BJ (cell line): ENCODE results near the gene DNAJC8. TPM values are rescaled to one million over a fixed set of nuclear protein-coding genes. Genes with fewer than 3 reads are reported as not detected.

Experiments
- CTCF ChIA-PET: fragments of 350-600 bp; formaldehyde crosslinking; extraction: SDS; loops from one replicate; lab custom pipeline; 2021; ENCODE audit warnings: antibody characterized with exemption, inconsistent platforms; lab: Yijun Ruan, JAX
- POLR2A ChIA-PET: fragments of 300-600 bp; sonication (Branson Sonifier 250); formaldehyde crosslinking; extraction: SDS; loops from one replicate; lab custom pipeline; 2021; ENCODE audit warnings: antibody characterized with exemption; lab: Charles Lee
- DNase-seq: peaks from one replicate; pipeline ENCODE4 v3.0.0-alpha.2; 2011; ENCODE audit warnings: low read depth
- H3K27me3 ChIP-seq: 2 replicates; pipeline ENCODE4 v1.6.0; 2011; ENCODE audit warnings: low read length; ENCODE audit not compliant: control insufficient read depth, insufficient read depth
- H3K36me3 ChIP-seq: 2 replicates; pipeline ENCODE4 v1.5.1; 2011; ENCODE audit warnings: low read length; ENCODE audit not compliant: control insufficient read depth, insufficient read depth
- H3K4me3 ChIP-seq: 2 replicates; pipeline ENCODE4 v1.5.1; 2011; ENCODE audit warnings: low read depth, mild to moderate bottlenecking, control low read depth, low read length
- polyA plus RNA-seq: library from polyadenylated mRNA; depleted of rRNA; stranded (reverse); fragments of >200 nt; gene quantifications from 2 replicates; pipeline ENCODE4 v1.2.3, GENCODE V29; 2011
- TF ChIP-seq, protein P1 (sequence below): IDR thresholded peaks from 2 replicates; pipeline ENCODE4 v1.5.1; 2011; ENCODE audit warnings: low read depth, mild to moderate bottlenecking, control low read depth, inconsistent platforms, low read length, moderate library complexity; ENCODE audit not compliant: insufficient read depth

Gene DNAJC8
- polyA plus RNA-seq, 1 experiment: 49.1 TPM

GRCh38 chr1:28190337-28190979 is 42.4 kb downstream of the DNAJC8 start:
- DNase-seq: no peak
- Histone ChIP-seq H3K36me3 (no peaks in the 10 kb centered on the region), H3K4me3 (no peak overlapping the region), H3K27me3 (no peaks in the 10 kb centered on the region)
- TF ChIP-seq, protein P1, sequence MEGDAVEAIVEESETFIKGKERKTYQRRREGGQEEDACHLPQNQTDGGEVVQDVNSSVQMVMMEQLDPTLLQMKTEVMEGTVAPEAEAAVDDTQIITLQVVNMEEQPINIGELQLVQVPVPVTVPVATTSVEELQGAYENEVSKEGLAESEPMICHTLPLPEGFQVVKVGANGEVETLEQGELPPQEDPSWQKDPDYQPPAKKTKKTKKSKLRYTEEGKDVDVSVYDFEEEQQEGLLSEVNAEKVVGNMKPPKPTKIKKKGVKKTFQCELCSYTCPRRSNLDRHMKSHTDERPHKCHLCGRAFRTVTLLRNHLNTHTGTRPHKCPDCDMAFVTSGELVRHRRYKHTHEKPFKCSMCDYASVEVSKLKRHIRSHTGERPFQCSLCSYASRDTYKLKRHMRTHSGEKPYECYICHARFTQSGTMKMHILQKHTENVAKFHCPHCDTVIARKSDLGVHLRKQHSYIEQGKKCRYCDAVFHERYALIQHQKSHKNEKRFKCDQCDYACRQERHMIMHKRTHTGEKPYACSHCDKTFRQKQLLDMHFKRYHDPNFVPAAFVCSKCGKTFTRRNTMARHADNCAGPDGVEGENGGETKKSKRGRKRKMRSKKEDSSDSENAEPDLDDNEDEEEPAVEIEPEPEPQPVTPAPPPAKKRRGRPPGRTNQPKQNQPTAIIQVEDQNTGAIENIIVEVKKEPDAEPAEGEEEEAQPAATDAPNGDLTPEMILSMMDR: no peak
- ChIA-PET CTCF (no interaction called here), POLR2A (no interaction called here)

DNA sequence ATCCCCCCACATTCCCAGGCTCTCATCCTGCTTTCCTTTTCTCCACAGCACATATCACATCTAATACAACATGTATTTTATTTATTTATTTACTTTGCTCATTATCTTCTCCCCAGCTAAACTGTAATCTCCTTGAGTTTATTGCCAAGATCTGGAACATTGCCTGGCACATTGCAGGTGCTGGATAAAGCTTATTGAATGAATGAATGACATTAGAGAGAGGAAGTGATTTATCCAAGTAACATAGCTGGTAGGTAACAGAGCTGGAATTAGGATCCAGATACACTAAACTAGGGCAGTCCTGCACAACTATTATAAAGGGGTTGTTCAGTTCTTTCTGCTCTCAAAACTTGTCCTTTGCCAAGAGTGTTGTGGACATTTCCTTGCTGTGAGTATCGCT is 47.8 kb downstream of the DNAJC8 start:
- Histone ChIP-seq H3K36me3 (no peaks in the 10 kb centered on the region), H3K4me3 (no peak overlapping the region), H3K27me3 (no peaks in the 10 kb centered on the region)
- CTCF ChIA-PET: interaction anchor here (0.9 kb wide), 1 partner anchor 15 kb away, joined by 3 read pairs; no protein-coding TSS in a partner anchor
- TF ChIP-seq, protein P1: no peak
- POLR2A ChIA-PET: no interaction called here
- DNase-seq: no peak

- Histone ChIP-seq H3K27me3 (0 out of 2 replicates have a peak, but pooled peaks cover 2% of the 10 kb centered on the region), H3K36me3 (no peaks in the 10 kb centered on the region), H3K4me3 (no peak overlapping the region)
- TF ChIP-seq, protein P1: no peak
- ChIA-PET CTCF (no interaction called here), POLR2A (no interaction called here)
- no peak for DNase-seq
Measured at GRCh38 chr1:28180306-28181305, 52.2 kb downstream of the DNAJC8 start.

DNA sequence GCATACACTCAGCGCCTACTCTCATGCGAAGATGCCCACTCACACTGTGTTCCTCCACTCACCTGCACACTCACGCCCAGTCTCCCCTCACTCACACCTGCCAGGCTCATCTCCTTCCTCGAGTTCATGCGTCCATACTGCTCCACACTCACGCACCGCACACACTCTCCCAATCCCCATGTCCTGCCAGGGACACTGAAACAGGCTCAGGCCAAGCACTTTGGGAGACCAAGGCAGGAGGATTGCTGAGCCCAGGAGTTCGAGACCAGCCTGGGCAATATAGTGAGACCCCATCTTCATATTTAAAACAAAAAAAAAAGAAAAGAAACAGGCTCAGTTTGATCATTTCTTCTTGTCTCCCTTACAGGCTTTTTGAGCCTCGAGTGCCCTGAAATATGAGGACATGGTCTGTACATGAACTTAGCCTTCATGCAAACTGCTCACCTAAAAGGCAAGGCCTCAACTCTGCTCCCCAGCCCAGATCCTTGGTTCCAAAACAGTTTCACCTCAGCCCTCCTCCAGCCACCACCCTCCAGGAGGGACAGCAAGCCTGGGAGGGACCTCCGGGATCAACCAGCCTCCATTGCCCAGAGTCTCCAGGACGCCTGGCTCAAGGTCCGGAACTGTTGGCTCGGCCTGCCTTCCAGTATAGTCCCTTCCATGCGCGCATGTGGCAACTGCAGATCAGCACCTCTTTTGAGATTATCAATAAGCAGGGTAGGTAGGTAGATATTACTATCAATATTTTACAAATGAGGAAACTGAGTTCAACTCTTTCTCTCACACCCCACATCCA is 53.9 kb downstream of the DNAJC8 start:
- H3K27me3 ChIP-seq: 0 out of 2 replicates have a peak, but pooled peaks cover 2% of the 10 kb centered on the region
- CTCF ChIA-PET: no interaction called here
- H3K4me3 ChIP-seq: no peak overlapping the region
- DNase-seq: no peak
- H3K36me3 ChIP-seq: no peaks in the 10 kb centered on the region
- POLR2A ChIA-PET: no interaction called here
- TF ChIP-seq, protein P1: no peak
